Spleen (tissue), 11 donors: ENCODE data around the gene ZDHHC21. TPM values are rescaled to one million over a fixed set of nuclear protein-coding genes. Genes with fewer than 3 reads are reported as not detected.

Experiments used
- DNase-seq: peaks from one replicate; pipeline ENCODE4 v3.0.0-alpha.2; 2020
- H3K27ac ChIP-seq, 8 donors: fragments of 200-600 bp; sonication (generic) in 7 of 8; 1 replicate in 4 of 8; 2 replicates in 4 of 8; pipeline versions ENCODE4 v1.5.0 to v1.8.0; 2016 to 2021; ENCODE audit warnings: inconsistent platforms in 4 of 8, mild to moderate bottlenecking in 4 of 8, moderate library complexity in 1 of 8
- H3K27me3 ChIP-seq, 7 donors: fragments of 200-600 bp; sonication (generic) in 6 of 7; replicated peaks in 1 of 7; 1 replicate in 4 of 7; 2 replicates in 3 of 7; pipeline versions ENCODE4 v1.5.0 to v1.8.0; 2016 to 2021; ENCODE audit warnings: inconsistent platforms in 3 of 7, mild to moderate bottlenecking in 1 of 7
- H3K36me3 ChIP-seq, 6 donors: fragments of 200-600 bp; sonication (generic) in 5 of 6; 1 replicate in 4 of 6; 2 replicates in 2 of 6; pipeline versions ENCODE4 v1.5.0 to v1.8.0; 2016 to 2021; ENCODE audit warnings: inconsistent platforms in 2 of 6
- H3K4me1 ChIP-seq, 6 donors: fragments of 200-600 bp; sonication (generic) in 5 of 6; 1 replicate in 3 of 6; 2 replicates in 3 of 6; pipeline versions ENCODE4 v1.5.0 to v1.8.0; 2016 to 2021; ENCODE audit warnings: inconsistent platforms in 3 of 6
- H3K4me3 ChIP-seq, 8 donors: fragments of 200-600 bp; sonication (generic) in 7 of 8; 1 replicate in 4 of 8; 2 replicates in 4 of 8; pipeline versions ENCODE4 v1.5.0 to v1.8.0; 2016 to 2021; ENCODE audit warnings: inconsistent platforms in 4 of 8, mild to moderate bottlenecking in 4 of 8, moderate library complexity in 2 of 8
- H3K9me3 ChIP-seq, 8 donors: fragments of 200-600 bp; sonication (generic) in 7 of 8; 1 replicate in 4 of 8; 2 replicates in 4 of 8; pipeline versions ENCODE4 v1.5.0 to v1.8.0; 2016 to 2021; ENCODE audit warnings: inconsistent platforms in 4 of 8
- CTCF ChIP-seq, 11 experiments: fragments of 200-600 bp in 7 of 11; fragments of 450-650 bp in 4 of 11; sonication (generic) in 4 of 11; IDR thresholded peaks in 8 of 11; conservative IDR thresholded peaks in 3 of 11; 1 replicate in 7 of 11; 2 replicates in 4 of 11; pipeline versions ENCODE4 v1.4.0 to v1.8.0; 2016 to 2021; ENCODE audit warnings: antibody characterized with exemption in 11 of 11, inconsistent platforms in 4 of 11, mild to moderate bottlenecking in 1 of 11
- POLR2A ChIP-seq, 3 donors: fragments of 450-650 bp; IDR thresholded peaks; one replicate each; pipeline ENCODE4 v1.5.1; 2017; ENCODE audit warnings: antibody characterized with exemption in 3 of 3, mild to moderate bottlenecking in 1 of 3
- POLR2AphosphoS5 ChIP-seq, 3 donors: sonication (generic); formaldehyde crosslinking; IDR thresholded peaks; one replicate each; pipeline ENCODE4 v1.5.1; 2017; ENCODE audit warnings: antibody characterized with exemption in 3 of 3
- WGBS, 5 donors: extraction: QIAGEN DNeasy Blood & Tissue Kit in 3 of 5; methylation state at CpG; one replicate each; pipeline versions ENCODE4 v1.1.5 to v1.1.7; 2013 to 2018; 5-methylcytosine and 5-hydroxymethylcytosine counted together
- intact Hi-C: fragments of 100-400 bp; cut with DNase I; formaldehyde crosslinking; loops from one replicate; pipeline ENCODE4 v1.15.0; 2023; ENCODE audit warnings: low total_unique reads
- polyA plus RNA-seq, 3 donors: library from polyadenylated mRNA; stranded (reverse); fragments of 200-250 nt; gene quantifications; one replicate each; pipeline ENCODE4 v1.2.1, GENCODE V29; 2013
- total RNA-seq, 7 donors: library from RNA; depleted of rRNA in 3 of 7; stranded (reverse); fragments of >200 nt in 3 of 7; fragmentation: NEBNext Ultra II Directional in 4 of 7; extraction: Animal tissue kit (Norgen Biotek cat#: 25700) in 4 of 7; gene quantifications; one replicate each; pipeline versions ENCODE4 v1.1.0 to v1.2.1, GENCODE V29; 2016 to 2021
- donor health status: healthy with polysubstance abuse.
- donor health status: DM: no; HTN: no; CAD: no; lungs with moderate emphysema.
- donor health status: DM: no; HTN: no; CAD: no.
- donor health status: Bipolar disorder and iron deficiency.
- donor health status: healthy.
- donor health status: DM: no; HTN: no; CAD: no.
- donor health status: DM: yes; HTN: yes; CAD: no.

Gene ZDHHC21
- total and polyA plus RNA-seq, 10 donors: 4.9 to 30.7 (median 18.5) TPM

- no peaks in the 10 kb centered on the region for H3K9me3 ChIP-seq
- no peak for DNase-seq
- intact Hi-C loops: no loop called here
- TF ChIP-seq CTCF (IDR thresholded peaks at IDR 0.05 in 8 of 11, conservative IDR thresholded peaks at IDR 0.05 in 3 of 11) (no peak), POLR2AphosphoS5 (IDR thresholded peaks at IDR 0.05) (no peak), POLR2A (IDR thresholded peaks at IDR 0.05) (no peak)
- H3K4me1 ChIP-seq: peaks cover 15 to 59% (median 37%) of the 10 kb centered on the region in 6 donors
- peak overlapping the region; percentile 57 to 91 (median 82) for H3K4me3 ChIP-seq
- H3K27me3 ChIP-seq: no peaks in the 10 kb centered on the region
- H3K36me3 ChIP-seq: peaks cover 0 to 25% (median 3%) of the 10 kb centered on the region in 6 donors
- 2 to 3% (median 3%) methylated on average over 17 to 31 of the region's 35 CpGs for WGBS, 5 donors
- H3K27ac ChIP-seq: peak overlapping the region in 7 of 8 donors; percentile 46 to 81 (median 70)
Measured at GRCh38 chr9:14692470-14693250, 572 bp downstream of the ZDHHC21 start.

DNA sequence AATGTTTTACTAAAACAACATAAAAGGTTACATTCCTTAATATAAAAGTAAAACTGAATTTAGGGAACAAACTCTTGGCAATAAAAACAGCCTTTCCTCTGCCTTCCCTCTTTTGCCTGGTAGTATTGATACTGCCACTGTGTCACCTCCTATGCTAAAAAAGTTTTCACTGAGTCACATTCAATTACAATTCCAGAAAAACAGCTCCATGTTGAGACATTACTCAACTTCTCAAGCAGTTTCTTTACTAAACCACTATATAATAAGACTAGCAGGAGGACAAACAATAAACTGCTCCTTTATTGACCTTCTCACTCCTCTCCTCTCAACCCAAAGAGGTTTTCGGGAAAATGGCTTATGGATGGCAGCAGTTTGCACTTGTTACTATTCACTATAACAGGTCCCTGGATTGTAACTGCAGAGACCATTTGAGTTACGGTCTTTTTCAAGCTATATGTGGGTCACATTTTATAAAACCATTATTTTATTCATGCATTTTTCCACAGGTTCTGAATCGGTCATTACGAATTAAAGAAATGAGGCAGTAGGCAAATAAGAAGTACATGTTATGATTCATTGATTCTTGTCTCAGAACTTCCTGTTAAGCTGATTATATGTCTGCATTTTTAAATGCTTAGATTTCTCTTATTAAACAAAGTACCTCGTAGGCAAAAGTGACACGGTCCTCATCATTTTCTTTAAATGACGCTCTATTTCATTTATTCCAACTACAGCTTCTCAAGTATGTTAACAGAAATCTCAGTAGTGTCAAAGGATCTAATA, 2.1 kb downstream of the ZDHHC21 start:
- H3K9me3 ChIP-seq: no peaks in the 10 kb centered on the region
- intact Hi-C loops: no loop called here
- 67 to 80% (median 70%) methylated on average over 7 of the region's 7 CpGs for WGBS, 5 donors
- no peak for DNase-seq
- TF ChIP-seq POLR2A (IDR thresholded peaks at IDR 0.05) (no peak), POLR2AphosphoS5 (IDR thresholded peaks at IDR 0.05) (no peak), CTCF (IDR thresholded peaks at IDR 0.05 in 8 of 11, conservative IDR thresholded peaks at IDR 0.05 in 3 of 11) (no peak)
- H3K27me3 ChIP-seq: no peaks in the 10 kb centered on the region
- peaks cover 0 to 40% (median 11%) of the 10 kb centered on the region in 6 donors for H3K36me3 ChIP-seq
- H3K4me1 ChIP-seq: peaks cover 15 to 66% (median 40%) of the 10 kb centered on the region in 6 donors
- peak overlapping the region in 3 of 8 donors; percentile 3 to 26 (median 5) for H3K27ac ChIP-seq
- H3K4me3 ChIP-seq: peak overlapping the region in 2 of 8 donors; percentile 13 to 88

DNA sequence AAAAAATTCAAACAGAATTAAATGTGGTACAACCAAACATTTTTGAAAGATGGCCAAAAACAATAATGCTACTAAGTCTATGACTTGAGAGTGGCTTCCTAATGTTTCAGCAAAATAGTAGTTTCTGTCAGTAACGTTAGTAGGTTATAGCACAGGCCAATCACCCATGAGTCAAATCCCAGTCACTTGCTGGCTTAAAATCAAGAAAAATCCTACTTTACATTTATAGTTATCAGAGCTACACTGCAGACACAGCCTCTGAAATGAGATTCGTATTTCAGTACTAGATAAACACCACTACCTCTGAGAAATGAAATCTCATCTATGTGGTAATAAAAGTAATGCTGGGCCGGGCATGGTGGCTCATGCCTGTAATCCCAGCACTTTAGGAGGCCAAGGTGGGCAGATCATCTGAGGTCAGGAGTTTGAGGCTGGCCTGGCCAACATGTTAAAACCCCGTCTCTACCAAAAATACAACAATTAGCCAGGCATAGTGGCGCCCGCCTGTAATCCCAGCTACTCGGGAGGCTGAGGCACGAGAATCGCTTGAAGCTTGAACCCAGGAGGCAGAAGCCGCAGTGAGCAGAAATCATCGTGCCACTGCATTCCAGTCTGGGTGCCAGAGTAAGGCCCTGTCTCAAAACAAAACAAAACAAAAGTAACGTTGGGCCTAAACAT, 6.1 kb downstream of the ZDHHC21 start:
- TF ChIP-seq POLR2AphosphoS5 (IDR thresholded peaks at IDR 0.05) (no peak), POLR2A (IDR thresholded peaks at IDR 0.05) (no peak), CTCF (IDR thresholded peaks at IDR 0.05 in 8 of 11, conservative IDR thresholded peaks at IDR 0.05 in 3 of 11) (no peak)
- peak; percentile 39 for DNase-seq
- no peaks in the 10 kb centered on the region for H3K27me3 ChIP-seq
- H3K4me3 ChIP-seq: no peak overlapping the region
- intact Hi-C loops: no loop called here
- H3K27ac ChIP-seq: peak overlapping the region in 5 of 8 donors; percentile 19 to 69 (median 64)
- peaks cover 0 to 5% (median 0%) of the 10 kb centered on the region in 8 donors for H3K9me3 ChIP-seq
- peaks cover 11 to 49% (median 31%) of the 10 kb centered on the region in 6 donors for H3K4me1 ChIP-seq
- peaks cover 0 to 56% (median 11%) of the 10 kb centered on the region in 6 donors for H3K36me3 ChIP-seq
- 93 to 95% (median 93%) methylated on average over 12 of the region's 12 CpGs for WGBS, 5 donors
